Measurements from ENCODE around the gene SKIDA1.

GRCh38 chr10:21522631-21523406 is 2.7 kb downstream of the SKIDA1 start:
- TF ChIP-seq CTCF (IDR thresholded peaks at IDR 0.05), result no peak
- TF ChIP-seq SMAD3 (CRISPR knock-in tag; IDR thresholded peaks at IDR 0.05; ENCODE audit: borderline replicate concordance), result no peak
- TF ChIP-seq MXD4 (CRISPR knock-in tag; IDR thresholded peaks at IDR 0.05; ENCODE audit: borderline replicate concordance), result no peak
- no peak for TF ChIP-seq TP53 (CRISPR knock-in tag; IDR thresholded peaks at IDR 0.05)
- TF ChIP-seq STAT6 (CRISPR knock-in tag; conservative IDR thresholded peaks at IDR 0.05; ENCODE audit: low read depth), result no peak
- TF ChIP-seq MAX (CRISPR knock-in tag; IDR thresholded peaks at IDR 0.05), result no peak
- TF ChIP-seq USF2 (CRISPR knock-in tag; IDR thresholded peaks at IDR 0.05), result no peak
